ENCODE data around the gene UBE2E1. TPM values are rescaled to one million over a fixed set of nuclear protein-coding genes. Genes with fewer than 3 reads are reported as not detected.

The UBE2E1 gene
- total and polyA plus RNA-seq, 2 donors (not counting 1 experiment from before 2014, with no cell fraction given) = 46.7 to 63.7 TPM

DNA sequence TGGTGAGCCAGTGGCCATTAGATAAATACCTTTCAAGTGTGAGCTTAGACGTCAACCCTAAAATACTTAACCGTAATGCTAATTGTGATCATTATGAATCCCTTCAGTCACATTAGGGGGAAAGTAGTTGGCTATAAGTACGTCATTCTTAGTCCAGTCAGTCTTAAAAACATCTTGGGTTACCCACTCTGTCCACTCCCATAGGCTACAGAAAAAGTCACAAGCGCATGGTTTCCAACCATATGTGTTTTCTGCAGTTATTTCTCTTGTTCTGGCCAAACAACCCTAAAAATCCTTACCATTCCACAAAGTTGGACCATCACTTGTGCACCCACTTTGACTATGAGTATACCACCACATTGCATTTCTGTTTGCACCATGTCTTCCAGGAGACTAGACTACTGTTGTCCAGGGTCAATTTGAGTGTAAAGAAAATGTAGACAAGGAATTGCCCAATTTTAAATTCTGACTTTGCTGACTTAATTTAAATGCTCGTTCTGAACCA, 114.4 kb downstream of the UBE2E1 start:
- 100% methylated on average over 3 of the region's 5 CpGs for WGBS (ENCODE audit: insufficient coverage)
- H3K79me2 ChIP-seq (ENCODE audit: control insufficient read depth, insufficient read depth, low read length) = peaks cover 27% of the 10 kb centered on the region
- TF ChIP-seq, protein P1, sequence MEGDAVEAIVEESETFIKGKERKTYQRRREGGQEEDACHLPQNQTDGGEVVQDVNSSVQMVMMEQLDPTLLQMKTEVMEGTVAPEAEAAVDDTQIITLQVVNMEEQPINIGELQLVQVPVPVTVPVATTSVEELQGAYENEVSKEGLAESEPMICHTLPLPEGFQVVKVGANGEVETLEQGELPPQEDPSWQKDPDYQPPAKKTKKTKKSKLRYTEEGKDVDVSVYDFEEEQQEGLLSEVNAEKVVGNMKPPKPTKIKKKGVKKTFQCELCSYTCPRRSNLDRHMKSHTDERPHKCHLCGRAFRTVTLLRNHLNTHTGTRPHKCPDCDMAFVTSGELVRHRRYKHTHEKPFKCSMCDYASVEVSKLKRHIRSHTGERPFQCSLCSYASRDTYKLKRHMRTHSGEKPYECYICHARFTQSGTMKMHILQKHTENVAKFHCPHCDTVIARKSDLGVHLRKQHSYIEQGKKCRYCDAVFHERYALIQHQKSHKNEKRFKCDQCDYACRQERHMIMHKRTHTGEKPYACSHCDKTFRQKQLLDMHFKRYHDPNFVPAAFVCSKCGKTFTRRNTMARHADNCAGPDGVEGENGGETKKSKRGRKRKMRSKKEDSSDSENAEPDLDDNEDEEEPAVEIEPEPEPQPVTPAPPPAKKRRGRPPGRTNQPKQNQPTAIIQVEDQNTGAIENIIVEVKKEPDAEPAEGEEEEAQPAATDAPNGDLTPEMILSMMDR (IDR thresholded peaks at IDR 0.05) = no peak
- no peak for TF ChIP-seq EZH2 (IDR thresholded peaks at IDR 0.05; ENCODE audit: borderline replicate concordance, insufficient read depth, low read depth, low read length, poor library complexity, severe bottlenecking)
- peak overlapping the region; percentile 22 for H3K27ac Mint-ChIP-seq
- no peak for DNase-seq
- H3K4me1 ChIP-seq (ENCODE audit: control insufficient read depth in 2 of 2, insufficient read depth in 2 of 2, low read length in 2 of 2) = peaks cover 36 to 37% of the 10 kb centered on the region in 2 donors
- no peak overlapping the region for H3K4me3 ChIP-seq (ENCODE audit: control extremely low read depth in 1 of 5, extremely low read depth in 1 of 5, insufficient read depth in 1 of 5, low read depth in 2 of 5, low read length in 4 of 5)
- peaks cover 5 to 48% of the 10 kb centered on the region in 2 experiments for H3K36me3 ChIP-seq (replicated peaks in 1 of 2; ENCODE audit: control extremely low read depth in 1 of 2, control insufficient read depth in 1 of 2, extremely low read depth in 1 of 2, insufficient read depth in 2 of 2, low read length in 1 of 2)
- ChIA-PET CTCF (no interaction called here), POLR2A (interaction anchor here (0.6 to 1.2 kb wide), 3 partner anchors 8 to 24 kb away, joined by 3 to 4 read pairs (median 4); no protein-coding TSS in a partner anchor)
- H3K9me3 ChIP-seq (ENCODE audit: control extremely low read depth in 1 of 3, control insufficient read depth in 2 of 3, insufficient read depth in 1 of 3, low read length in 2 of 3) = no peaks in the 10 kb centered on the region
- peak overlapping the region in 1 of 2 donors; percentile 51 for H3K27ac ChIP-seq (ENCODE audit: low read length in 2 of 2)
- H4K20me1 ChIP-seq (ENCODE audit: control insufficient read depth, insufficient read depth, low read length, poor library complexity, severe bottlenecking) = peaks cover 39% of the 10 kb centered on the region
- H3K9ac ChIP-seq (ENCODE audit: low read length) = no peak overlapping the region
- H3K27me3 Mint-ChIP-seq = peaks cover 4% of the 10 kb centered on the region
- H3K9me3 Mint-ChIP-seq (ENCODE audit: insufficient read depth) = no peaks in the 10 kb centered on the region
- H3K27me3 ChIP-seq (replicated peaks in 1 of 4; ENCODE audit: control extremely low read depth in 1 of 4, control insufficient read depth in 3 of 4, insufficient read depth in 4 of 4, low read length in 3 of 4) = no peaks in the 10 kb centered on the region
- intact Hi-C loops (cut with micrococcal nuclease) = no loop called here
- no peak overlapping the region for H2AFZ ChIP-seq (ENCODE audit: insufficient read depth, low read depth, low read length, poor library complexity, severe bottlenecking)
- ATAC-seq (ENCODE audit: low read depth) = no peak
- H3K4me2 ChIP-seq (replicated peaks; ENCODE audit: low read depth, low read length, poor library complexity, severe bottlenecking) = no peak overlapping the region
- peak overlapping the region; percentile 16 for H3K4me3 Mint-ChIP-seq
- peaks cover 47% of the 10 kb centered on the region for H3K4me1 Mint-ChIP-seq

DNA sequence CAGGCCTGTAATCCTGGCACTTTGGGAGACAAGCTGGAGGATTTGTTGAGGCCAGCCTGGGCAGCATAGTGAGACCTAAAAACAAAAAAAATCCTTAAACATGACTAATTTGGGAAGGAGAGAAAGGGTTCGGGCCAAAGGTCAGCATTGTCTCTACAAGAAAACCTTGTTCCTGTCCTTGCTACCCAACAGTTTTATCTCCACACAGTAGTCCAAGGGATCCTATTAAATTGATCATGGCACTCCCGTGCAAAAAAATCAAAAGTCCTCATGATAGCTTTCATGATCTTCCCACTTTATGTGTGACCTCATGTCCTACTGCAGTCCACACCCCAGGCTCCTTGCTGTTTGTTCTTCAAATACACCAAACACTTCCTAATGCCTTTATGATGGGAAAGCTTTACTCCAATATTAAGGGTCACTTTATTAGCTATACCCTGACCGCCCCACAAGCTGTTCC, 115.3 kb downstream of the UBE2E1 start:
- DNase-seq = no peak
- H3K9me3 Mint-ChIP-seq (ENCODE audit: insufficient read depth) = no peaks in the 10 kb centered on the region
- Histone ChIP-seq H2AFZ (ENCODE audit: insufficient read depth, low read depth, low read length, poor library complexity, severe bottlenecking) (no peak overlapping the region), H3K9me3 (ENCODE audit: control extremely low read depth in 1 of 3, control insufficient read depth in 2 of 3, insufficient read depth in 1 of 3, low read length in 2 of 3) (no peaks in the 10 kb centered on the region), H3K36me3 (replicated peaks in 1 of 2; ENCODE audit: control extremely low read depth in 1 of 2, control insufficient read depth in 1 of 2, extremely low read depth in 1 of 2, insufficient read depth in 2 of 2, low read length in 1 of 2) (peaks cover 5 to 48% of the 10 kb centered on the region in 2 experiments), H4K20me1 (ENCODE audit: control insufficient read depth, insufficient read depth, low read length, poor library complexity, severe bottlenecking) (peaks cover 39% of the 10 kb centered on the region), H3K79me2 (ENCODE audit: control insufficient read depth, insufficient read depth, low read length) (peaks cover 19% of the 10 kb centered on the region), H3K4me2 (replicated peaks; ENCODE audit: low read depth, low read length, poor library complexity, severe bottlenecking) (no peak overlapping the region), H3K4me1 (ENCODE audit: control insufficient read depth in 2 of 2, insufficient read depth in 2 of 2, low read length in 2 of 2) (peaks cover 28 to 29% of the 10 kb centered on the region in 2 donors), H3K4me3 (ENCODE audit: control extremely low read depth in 1 of 5, extremely low read depth in 1 of 5, insufficient read depth in 1 of 5, low read depth in 2 of 5, low read length in 4 of 5) (no peak overlapping the region), H3K9ac (ENCODE audit: low read length) (no peak overlapping the region), H3K27me3 (replicated peaks in 1 of 4; ENCODE audit: control extremely low read depth in 1 of 4, control insufficient read depth in 3 of 4, insufficient read depth in 4 of 4, low read length in 3 of 4) (no peaks in the 10 kb centered on the region), H3K27ac (ENCODE audit: low read length in 2 of 2) (peak overlapping the region in 1 of 2 donors; percentile 27)
- 100% methylated on average over 1 of the region's 3 CpGs for WGBS (ENCODE audit: insufficient coverage)
- ChIA-PET CTCF (no interaction called here), POLR2A (interaction anchor here (0.6 to 1.0 kb wide), 2 partner anchors 9 to 783 kb away, joined by 3 to 4 read pairs; no protein-coding TSS in a partner anchor)
- H3K27me3 Mint-ChIP-seq = no peaks in the 10 kb centered on the region
- ATAC-seq (ENCODE audit: low read depth) = no peak
- no peak overlapping the region for H3K4me3 Mint-ChIP-seq
- TF ChIP-seq EZH2 (IDR thresholded peaks at IDR 0.05; ENCODE audit: borderline replicate concordance, insufficient read depth, low read depth, low read length, poor library complexity, severe bottlenecking) = no peak
- TF ChIP-seq, protein P1 (IDR thresholded peaks at IDR 0.05) = no peak
- intact Hi-C loops (cut with micrococcal nuclease) = no loop called here
- H3K4me1 Mint-ChIP-seq = peaks cover 40% of the 10 kb centered on the region
- H3K27ac Mint-ChIP-seq = no peak overlapping the region

Measured in B cell (primary cell).